LNCAP (cell line): ENCODE data around the gene APOL4.

Experiments
- CTCF ChIP-seq: fragments of 450-650 bp; IDR thresholded peaks from 2 replicates; pipeline ENCODE4 v1.5.1; 2017; ENCODE audit warnings: mild to moderate bottlenecking

APOL4 gene

GRCh38 chr22:36194971-36195370 lies 6.6 kb downstream of the APOL4 start:
- TF ChIP-seq CTCF: peak; percentile 63

GRCh38 chr22:36194385-36194784 lies 7.2 kb downstream of the APOL4 start:
- no peak for TF ChIP-seq CTCF

GRCh38 chr22:36193577-36193976 lies 8.0 kb downstream of the APOL4 start:
- no peak for TF ChIP-seq CTCF

GRCh38 chr22:36193171-36193570 lies 8.4 kb downstream of the APOL4 start:
- no peak for TF ChIP-seq CTCF

- no peak for TF ChIP-seq CTCF
Measured at GRCh38 chr22:36192542-36192941, 9.1 kb downstream of the APOL4 start.

GRCh38 chr22:36191106-36191836 lies 10.3 kb downstream of the APOL4 start:
- TF ChIP-seq CTCF: no peak

- TF ChIP-seq CTCF: no peak
Measured at GRCh38 chr22:36185828-36186624, 15.6 kb downstream of the APOL4 start.
